Stomach (tissue), 9 donors: Measurements from ENCODE around the gene CORO1C. TPM values are rescaled to one million over a fixed set of nuclear protein-coding genes. Genes with fewer than 3 reads are reported as not detected.
A peak's percentile ranks its signal among the peaks of the same experiment; 100 is the strongest.

Experiments
- DNase-seq, 2 donors: peaks; one replicate each; pipeline versions ENCODE4 v3.0.0 to v3.0.0-alpha.2; 2013 to 2019
- H3K27ac ChIP-seq, 5 donors: fragments of 200-600 bp in 4 of 5; sonication (generic) in 4 of 5; one replicate each; pipeline ENCODE4 v1.5.1; 2013 to 2019; ENCODE audit warnings: mild to moderate bottlenecking in 1 of 5, moderate library complexity in 1 of 5
- H3K27me3 ChIP-seq, 3 donors: fragments of 200-600 bp; sonication (generic); one replicate each; pipeline ENCODE4 v1.5.1; 2017 to 2019; ENCODE audit warnings: mixed run types in 1 of 3
- H3K36me3 ChIP-seq, 4 donors: fragments of 200-600 bp; sonication (generic); 1 replicate in 3 of 4; 2 replicates in 1 of 4; pipeline ENCODE4 v1.5.1; 2016 to 2019
- H3K4me1 ChIP-seq, 4 donors: fragments of 200-600 bp; sonication (generic); one replicate each; pipeline ENCODE4 v1.5.1; 2016 to 2019
- H3K4me3 ChIP-seq, 4 donors: fragments of 200-600 bp; sonication (generic) in 3 of 4; one replicate each; pipeline ENCODE4 v1.5.1; 2016 to 2019; ENCODE audit warnings: mild to moderate bottlenecking in 1 of 4
- H3K9me3 ChIP-seq, 4 donors: fragments of 200-600 bp; sonication (generic); one replicate each; pipeline ENCODE4 v1.5.1; 2016 to 2019
- CTCF ChIP-seq, 7 experiments: fragments of 450-650 bp in 4 of 7; fragments of 200-600 bp in 3 of 7; sonication (generic) in 3 of 7; IDR thresholded peaks; one replicate each; pipeline ENCODE4 v1.5.1; 2016 to 2019; ENCODE audit warnings: antibody characterized with exemption in 7 of 7, control low read depth in 2 of 7, mild to moderate bottlenecking in 1 of 7
- EP300 ChIP-seq: sonication (generic); formaldehyde crosslinking; IDR thresholded peaks from one replicate; pipeline ENCODE4 v1.6.1; 2017; ENCODE audit warnings: antibody characterized with exemption
- POLR2A ChIP-seq, 4 donors: fragments of 450-650 bp; IDR thresholded peaks; one replicate each; pipeline ENCODE4 v1.6.1; 2016; ENCODE audit warnings: antibody characterized with exemption in 4 of 4, control low read depth in 2 of 4, mild to moderate bottlenecking in 1 of 4, moderate library complexity in 1 of 4
- POLR2AphosphoS5 ChIP-seq, 3 donors: sonication (generic); formaldehyde crosslinking; IDR thresholded peaks; one replicate each; pipeline ENCODE4 v1.6.1; 2016; ENCODE audit warnings: antibody characterized with exemption in 3 of 3
- WGBS, 5 donors: extraction: QIAGEN DNeasy Blood & Tissue Kit in 3 of 5; methylation state at CpG; one replicate each; pipeline versions ENCODE4 v1.1.5 to v1.1.7; 2013 to 2018; 5-methylcytosine and 5-hydroxymethylcytosine counted together
- intact Hi-C: fragments of 100-400 bp; cut with DNase I; formaldehyde crosslinking; loops from one replicate; pipeline ENCODE4 v1.15.1; 2023; ENCODE audit warnings: low total_unique reads
- polyA plus RNA-seq, 3 donors: library from polyadenylated mRNA; stranded (reverse); fragments of 200-250 nt; gene quantifications; one replicate each; pipeline ENCODE4 v1.2.3, GENCODE V29; 2013
- total RNA-seq, 5 donors: library from RNA; depleted of rRNA; stranded (reverse); fragments of >200 nt; gene quantifications; one replicate each; pipeline versions ENCODE4 v1.1.0 to v1.2.3, GENCODE V29; 2014 to 2016
- donor health status: healthy with polysubstance abuse.
- donor health status: Bipolar disorder and iron deficiency.
- donor health status: healthy.

Gene CORO1C
- total and polyA plus RNA-seq, 8 donors = 27.4 to 392 (median 143) TPM

- H3K4me1 ChIP-seq = peaks cover 0 to 35% (median 4%) of the 10 kb centered on the region in 4 donors
- no peaks in the 10 kb centered on the region for H3K27me3 ChIP-seq
- H3K9me3 ChIP-seq = no peaks in the 10 kb centered on the region
- TF ChIP-seq EP300 (no peak), POLR2A (IDR thresholded peaks at IDR 0.05) (no peak), CTCF (IDR thresholded peaks at IDR 0.05) (no peak), POLR2AphosphoS5 (IDR thresholded peaks at IDR 0.05) (no peak)
- H3K36me3 ChIP-seq = peaks cover 0 to 17% (median 7%) of the 10 kb centered on the region in 4 donors
- intact Hi-C loops = loop anchor here (5.0 kb wide), 1 partner anchor 56 kb away; no protein-coding TSS in a partner anchor
- DNase-seq = no peak
- 80 to 96% (median 94%) methylated on average over 1 to 8 of the region's 8 CpGs for WGBS, 5 donors
- no peak overlapping the region for H3K4me3 ChIP-seq
- H3K27ac ChIP-seq = no peak overlapping the region
Observed at GRCh38 chr12:108623577-108623976, 107.7 kb downstream of the CORO1C start.

- intact Hi-C loops = loop anchor here (5.0 kb wide), 1 partner anchor 56 kb away; no protein-coding TSS in a partner anchor
Observed at GRCh38 chr12:108622921-108623514, 108.3 kb downstream of the CORO1C start.

GRCh38 chr12:108622421-108622820, 108.9 kb downstream of the CORO1C start:
- WGBS, 5 donors = 35 to 49% (median 39%) methylated on average over 3 to 4 of the region's 4 CpGs
- peak overlapping the region in 1 of 5 donors; percentile 55 for H3K27ac ChIP-seq
- no peaks in the 10 kb centered on the region for H3K27me3 ChIP-seq
- peaks cover 0 to 17% (median 7%) of the 10 kb centered on the region in 4 donors for H3K36me3 ChIP-seq
- TF ChIP-seq POLR2A (IDR thresholded peaks at IDR 0.05) = no peak
- no peak for TF ChIP-seq POLR2AphosphoS5 (IDR thresholded peaks at IDR 0.05)
- TF ChIP-seq CTCF (IDR thresholded peaks at IDR 0.05) = no peak
- no peak for TF ChIP-seq EP300
- H3K4me1 ChIP-seq = peaks cover 0 to 33% (median 10%) of the 10 kb centered on the region in 4 donors
- intact Hi-C loops = loop anchor here (5.0 kb wide), 1 partner anchor 55 kb away; no protein-coding TSS in a partner anchor
- DNase-seq = peak in 1 of 2 donors; percentile 76
- no peak overlapping the region for H3K4me3 ChIP-seq
- H3K9me3 ChIP-seq = no peaks in the 10 kb centered on the region

More at GRCh38 chr12:108622921-108623514, 108.3 kb downstream of the CORO1C start:
- Histone ChIP-seq H3K9me3 (no peaks in the 10 kb centered on the region), H3K27me3 (no peaks in the 10 kb centered on the region), H3K4me1 (peaks cover 0 to 33% (median 5%) of the 10 kb centered on the region in 4 donors), H3K36me3 (peaks cover 0 to 17% (median 7%) of the 10 kb centered on the region in 4 donors), H3K27ac (peak overlapping the region in 1 of 5 donors; percentile 35), H3K4me3 (no peak overlapping the region)
- no peak for TF ChIP-seq EP300
- TF ChIP-seq POLR2AphosphoS5 (IDR thresholded peaks at IDR 0.05) = no peak
- no peak for TF ChIP-seq CTCF (IDR thresholded peaks at IDR 0.05)
- TF ChIP-seq POLR2A (IDR thresholded peaks at IDR 0.05) = no peak
- no peak for DNase-seq
- 83 to 88% (median 85%) methylated on average over 12 to 14 of the region's 14 CpGs for WGBS, 5 donors

GRCh38 chr12:108621161-108621560, 110.2 kb downstream of the CORO1C start:
- Histone ChIP-seq H3K27ac (no peak overlapping the region), H3K9me3 (no peaks in the 10 kb centered on the region), H3K4me1 (peaks cover 0 to 36% (median 15%) of the 10 kb centered on the region in 4 donors), H3K36me3 (peaks cover 0 to 17% (median 7%) of the 10 kb centered on the region in 4 donors), H3K27me3 (no peaks in the 10 kb centered on the region), H3K4me3 (no peak overlapping the region)
- intact Hi-C loops = loop anchor here (5.0 kb wide), 1 partner anchor 54 kb away; no protein-coding TSS in a partner anchor
- WGBS, 5 donors = 44 to 73% (median 68%) methylated on average over 3 of the region's 3 CpGs
- no peak for DNase-seq
- TF ChIP-seq CTCF (IDR thresholded peaks at IDR 0.05) (no peak), EP300 (no peak), POLR2A (IDR thresholded peaks at IDR 0.05) (no peak)
